GM18499 (cell line): Measurements from ENCODE around the gene TXLNA.

Experiments used
- ATAC-seq: cut with Tn5 transposase; IDR thresholded peaks from one replicate; pipeline ENCODE4 v1.9.1; 2021; ENCODE audit warnings: moderate number of reproducible peaks; ENCODE audit not compliant: insufficient read depth, unreplicated experiment

TXLNA gene

DNA sequence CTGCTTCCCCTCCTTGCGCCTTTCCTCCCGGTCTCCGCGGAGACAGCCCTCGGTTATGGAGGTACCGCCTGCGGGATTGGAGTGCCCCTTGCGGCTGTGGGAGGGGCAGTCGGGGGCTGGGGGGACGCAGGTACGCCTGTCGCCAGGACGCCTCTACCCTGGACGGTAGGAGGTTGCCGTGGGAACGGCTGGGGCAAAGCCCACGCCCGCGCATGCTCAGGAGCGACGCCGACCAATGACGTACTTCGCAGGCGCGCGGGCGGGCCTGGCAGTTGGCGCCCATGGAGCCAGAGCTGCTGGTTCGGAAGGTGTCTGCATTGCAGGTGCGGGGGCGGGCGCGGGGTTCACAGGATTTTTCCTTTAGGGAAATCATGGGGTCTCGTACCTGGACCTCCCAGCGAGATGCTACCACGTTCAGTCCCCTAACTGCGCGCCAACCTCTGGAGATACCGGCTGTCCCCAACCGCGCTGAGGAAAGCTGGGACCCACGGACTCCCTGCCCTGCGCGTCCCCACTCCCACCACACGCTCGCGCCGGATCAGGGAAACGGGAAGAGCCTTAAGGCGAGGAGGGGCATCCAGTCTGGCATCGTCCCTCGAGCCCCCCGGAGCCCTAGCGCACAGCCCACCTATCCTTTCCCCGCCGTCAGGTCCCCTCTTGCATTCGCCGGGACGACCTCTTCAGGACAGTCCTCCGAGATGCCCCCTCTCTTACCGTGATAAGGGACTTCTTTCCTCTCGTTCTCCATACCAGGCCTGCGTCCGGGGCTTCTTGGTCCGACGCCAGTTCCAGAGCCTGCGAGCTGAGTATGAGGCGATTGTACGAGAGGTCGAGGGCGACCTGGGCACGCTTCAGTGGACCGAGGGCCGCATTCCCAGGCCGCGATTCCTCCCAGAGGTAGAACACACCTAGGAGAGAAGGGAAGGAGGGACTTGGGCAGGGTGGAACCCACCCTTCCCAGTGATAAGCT lies 26.2 kb downstream of the TXLNA start, which contains the start of gene IQCC:
TSS of gene IQCC (plus strand) at position 271 of the 970 bp plus-strand sequence. CDS start at position 282, 11 bp downstream.
- ATAC-seq = no peak

DNA sequence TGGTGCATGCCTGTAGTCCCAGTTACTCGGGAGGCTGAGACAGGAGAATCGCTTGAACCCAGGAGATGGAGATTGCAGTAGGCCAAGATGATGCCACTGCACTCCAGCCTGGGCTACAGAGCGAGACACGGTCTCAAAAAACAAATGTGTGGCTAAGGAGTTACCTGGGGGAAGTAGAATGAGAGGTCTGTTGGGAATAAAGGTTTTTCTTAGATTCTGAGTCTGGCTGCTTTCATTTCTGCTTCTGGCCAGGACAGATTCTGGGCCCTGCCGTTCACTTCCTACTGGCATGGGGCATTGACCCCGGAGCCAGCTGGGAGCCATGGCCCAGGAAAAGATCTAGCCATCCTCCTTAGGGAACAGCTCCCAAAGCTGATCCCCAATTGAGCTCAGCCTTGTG lies 29.0 kb downstream of the TXLNA start:
- no peak for ATAC-seq

DNA sequence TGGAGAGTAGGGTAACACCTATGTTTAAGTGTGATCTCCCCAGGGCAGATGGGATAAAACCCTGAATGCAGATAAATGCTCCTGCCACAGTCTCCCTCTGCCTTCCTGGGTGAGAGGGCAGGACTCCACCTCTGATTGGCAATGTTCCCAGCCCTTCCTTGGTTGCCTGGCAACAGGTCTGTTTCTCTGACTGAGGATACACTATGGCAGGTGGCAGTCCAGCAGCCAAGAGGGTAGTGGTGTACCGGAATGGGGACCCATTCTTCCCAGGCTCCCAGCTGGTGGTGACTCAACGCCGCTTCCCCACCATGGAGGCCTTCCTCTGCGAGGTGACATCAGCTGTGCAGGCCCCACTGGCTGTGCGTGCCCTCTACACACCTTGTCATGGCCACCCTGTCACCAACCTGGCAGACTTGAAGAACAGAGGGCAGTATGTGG lies 29.4 kb downstream of the TXLNA start, which contains the start of gene DCDC2B:
TSS of gene DCDC2B (plus strand) at position 199 of the 438 bp plus-strand sequence. CDS start at position 204, 5 bp downstream.
- ATAC-seq = no peak

DNA sequence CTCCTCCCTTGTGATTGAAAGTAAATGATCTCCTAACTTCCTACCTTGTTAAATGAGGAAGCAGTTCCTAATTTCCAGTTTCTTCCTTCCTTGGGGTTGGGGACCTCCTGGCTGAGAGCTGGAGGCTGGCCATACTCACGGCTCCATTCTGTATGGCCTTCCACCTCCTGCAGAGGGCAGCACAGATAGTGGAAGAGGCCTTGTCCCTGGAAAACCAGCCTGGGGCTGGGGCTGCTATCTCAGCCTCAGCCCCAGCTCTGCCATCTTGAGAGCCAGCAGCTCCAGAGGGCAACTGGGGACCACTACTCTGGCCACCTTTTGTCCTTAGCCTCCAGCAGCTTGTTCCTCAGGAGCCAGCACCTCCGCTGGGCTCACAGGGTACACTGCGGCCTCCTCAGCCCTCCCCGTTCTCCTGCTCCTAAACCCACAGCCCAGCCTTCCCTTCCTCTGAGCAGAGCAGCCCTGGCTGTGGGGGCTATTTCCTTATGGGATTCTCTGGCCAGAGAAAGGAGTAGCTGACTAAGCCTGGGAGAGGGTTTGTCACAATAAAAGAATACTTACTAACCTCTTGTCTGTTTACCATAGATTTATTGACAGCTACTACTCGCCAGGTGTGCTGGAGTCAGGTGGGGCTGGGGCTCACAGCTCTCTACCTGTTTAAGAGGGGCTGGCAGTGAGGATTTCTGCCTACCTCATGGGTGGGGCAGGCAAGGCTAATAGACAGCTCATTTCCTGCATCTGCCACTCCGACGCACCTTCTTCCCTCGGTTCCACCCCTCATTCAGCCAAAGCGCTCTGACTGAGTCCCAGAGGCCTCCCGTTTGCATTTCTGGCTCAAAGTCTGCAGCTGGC lies 36.4 kb downstream of the TXLNA start:
- no peak for ATAC-seq

DNA sequence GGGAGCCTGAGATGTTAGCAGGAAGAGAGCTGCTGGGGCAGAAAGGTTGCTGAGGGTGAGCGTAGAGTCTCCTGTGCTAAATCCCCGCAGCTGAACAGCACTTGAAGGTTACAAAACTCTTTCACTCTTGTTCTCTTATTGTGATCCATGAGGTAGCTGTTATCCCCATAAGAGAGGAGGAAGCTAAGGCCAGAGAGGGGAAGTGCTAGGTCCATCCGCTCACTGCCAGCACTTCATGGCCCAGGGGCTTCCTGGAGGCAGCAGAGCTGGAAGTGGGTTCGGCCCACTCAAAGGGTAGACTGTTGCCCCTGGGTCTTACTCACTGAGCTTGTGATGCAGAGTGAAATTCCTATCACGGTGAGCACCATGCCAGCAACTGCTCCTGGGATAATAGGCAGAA lies 37.1 kb downstream of the TXLNA start:
- no peak for ATAC-seq

DNA sequence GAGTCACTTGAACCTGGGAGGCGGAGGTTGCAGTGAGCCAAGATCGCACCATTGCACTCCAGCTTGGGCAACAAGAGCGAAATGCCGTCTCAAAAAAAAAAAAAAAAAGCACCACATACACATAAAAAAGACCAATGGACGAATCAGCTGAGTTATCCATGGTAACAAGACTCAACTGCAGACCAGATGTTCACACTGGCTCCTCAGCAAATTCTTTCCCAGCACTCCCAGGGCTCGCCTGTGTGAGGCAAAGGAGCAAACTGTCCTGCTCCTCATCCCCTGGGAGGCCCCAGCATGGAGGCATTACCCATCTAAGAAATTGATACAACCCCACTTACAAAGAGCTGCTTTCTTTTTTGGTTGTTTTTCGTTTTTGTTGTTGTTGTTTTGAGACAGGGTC lies 39.5 kb downstream of the TXLNA start:
- no peak for ATAC-seq

DNA sequence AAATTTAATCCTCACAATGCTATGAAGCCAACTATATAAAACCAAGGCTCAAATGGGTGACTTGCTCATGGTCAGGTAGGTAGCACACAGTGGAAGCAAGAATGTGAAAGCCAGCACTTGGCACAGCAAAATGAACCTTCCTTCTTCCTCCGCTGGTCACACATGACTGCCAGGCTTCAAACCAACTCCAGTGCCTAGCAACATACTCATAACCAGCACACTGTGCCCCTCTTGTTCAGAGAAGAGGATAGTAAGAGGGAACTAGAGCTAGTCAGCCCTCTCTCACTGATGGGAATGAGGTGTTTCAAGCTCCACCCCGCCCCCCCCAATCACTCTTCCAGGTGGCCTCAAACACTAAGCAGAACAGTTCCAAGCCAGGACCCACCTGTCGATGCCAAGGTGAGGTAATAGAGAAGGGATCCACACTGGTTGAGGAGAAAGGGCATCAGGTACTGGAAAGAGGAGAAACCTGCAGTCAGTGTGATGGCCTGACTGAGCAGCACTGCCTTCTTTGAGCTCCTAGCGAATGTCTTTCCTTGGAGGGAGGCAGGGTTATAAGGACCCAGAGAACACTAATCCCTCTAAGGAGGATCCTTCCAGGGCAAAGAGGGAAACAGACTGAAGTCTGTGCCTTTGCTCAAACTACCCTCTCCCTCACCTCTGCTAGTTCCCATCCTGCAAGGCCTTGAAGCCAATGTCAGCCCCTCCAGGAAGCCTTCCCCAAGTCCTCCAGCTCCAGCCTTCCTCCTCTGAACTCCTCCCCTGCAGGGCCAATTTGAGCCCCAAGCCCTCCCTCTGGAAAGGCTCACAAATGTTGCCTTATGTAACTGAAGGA lies 41.5 kb downstream of the TXLNA start:
- no peak for ATAC-seq

DNA sequence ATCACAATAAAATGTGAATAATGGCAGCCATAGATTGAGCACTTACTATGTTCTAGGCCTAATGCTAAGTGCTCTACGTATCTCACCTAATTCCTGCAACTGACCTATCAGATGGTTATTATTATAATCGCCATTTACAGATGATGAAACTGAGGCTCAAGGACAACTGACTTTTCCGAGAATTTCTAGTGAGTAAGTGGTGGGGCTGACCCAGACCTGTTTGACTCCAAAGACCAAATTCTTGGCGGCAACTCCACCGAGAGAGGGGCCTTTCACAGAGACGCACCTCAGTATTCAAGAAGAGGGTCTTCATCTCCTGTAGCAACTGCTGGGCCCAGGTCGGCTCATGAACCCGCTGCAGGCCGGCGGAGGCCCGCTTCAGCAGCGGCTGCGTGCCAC lies 42.1 kb downstream of the TXLNA start:
- no peak for ATAC-seq

DNA sequence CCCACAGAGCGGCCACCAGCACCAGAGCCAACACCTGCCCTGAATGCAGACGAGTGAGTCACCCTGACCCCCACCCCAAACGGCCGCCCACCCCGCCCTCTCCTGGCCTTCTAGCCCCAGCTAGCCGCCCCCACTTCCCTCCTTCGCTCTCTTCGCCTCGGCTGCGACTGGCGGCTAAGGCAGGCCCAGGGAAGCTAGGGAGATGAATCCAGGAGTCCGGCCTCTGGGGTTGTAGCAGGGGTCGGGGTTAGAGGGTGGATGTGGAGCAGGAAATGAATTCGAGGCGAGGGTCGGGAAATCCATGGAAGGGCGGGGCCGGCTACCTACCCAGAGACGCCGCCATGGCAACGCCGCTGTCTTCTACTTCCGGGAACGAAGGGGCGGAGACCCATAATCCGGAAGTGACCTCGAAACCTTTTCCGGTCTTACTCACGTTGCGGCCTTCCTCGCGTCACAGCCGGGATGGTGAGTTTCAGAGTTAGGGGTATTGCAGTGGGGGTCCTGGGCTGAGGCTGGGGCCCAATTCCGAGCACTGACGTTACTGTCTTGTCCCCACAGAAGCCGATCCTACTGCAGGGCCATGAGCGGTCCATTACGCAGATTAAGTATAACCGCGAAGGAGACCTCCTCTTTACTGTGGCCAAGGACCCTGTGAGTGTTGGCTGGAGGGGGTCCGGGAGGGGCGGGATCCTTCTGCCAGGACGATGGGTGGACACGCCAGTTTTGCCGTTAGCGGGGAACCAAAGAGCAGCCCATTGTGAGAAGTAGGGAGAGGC lies 42.7 kb downstream of the TXLNA start, which contains the start of the genes EIF3I and TMEM234:
TSS of gene EIF3I (plus strand) at position 428 of the 776 bp plus-strand sequence. CDS start at position 463, 35 bp downstream.
TSS of gene TMEM234 (minus strand) at position 374 of the 776 bp plus-strand sequence. CDS start at position 343, 31 bp downstream.
- ATAC-seq = no peak

DNA sequence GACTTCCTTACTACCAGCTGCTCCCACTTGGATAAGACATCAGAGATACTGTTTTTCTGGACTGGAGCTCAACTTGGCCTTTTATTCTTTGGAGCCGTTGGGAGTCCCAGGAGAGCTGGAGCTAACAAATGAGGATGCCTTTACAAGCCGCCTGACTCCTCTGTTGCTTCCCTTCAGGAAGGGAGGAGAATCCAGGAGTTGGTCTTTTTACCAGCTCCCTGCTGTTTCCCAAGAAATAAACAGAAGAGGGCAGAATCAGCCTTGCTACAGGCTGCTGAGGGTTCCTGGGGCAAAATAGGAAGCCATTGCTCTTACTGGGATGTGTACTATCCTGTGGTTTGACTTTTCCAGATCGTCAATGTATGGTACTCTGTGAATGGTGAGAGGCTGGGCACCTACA lies 44.2 kb downstream of the TXLNA start:
- ATAC-seq = no peak

DNA sequence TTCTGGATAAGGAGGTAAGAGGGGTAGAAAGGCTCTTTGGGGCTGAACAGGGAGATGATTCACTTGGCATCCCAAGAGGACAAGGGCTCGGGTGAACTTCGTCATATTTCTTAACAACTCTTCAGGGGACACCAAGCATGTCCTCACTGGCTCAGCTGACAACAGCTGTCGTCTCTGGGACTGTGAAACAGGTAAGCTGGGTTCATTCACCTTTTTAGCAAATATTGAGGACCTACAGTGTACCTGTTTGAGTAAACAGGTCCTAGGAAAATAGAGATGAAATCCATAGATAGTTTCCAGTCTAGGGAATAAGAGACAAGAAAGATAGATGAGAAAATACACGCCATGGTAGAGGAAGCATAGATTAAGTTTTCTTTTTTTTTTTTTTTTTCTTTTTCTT lies 44.8 kb downstream of the TXLNA start:
- ATAC-seq = no peak

DNA sequence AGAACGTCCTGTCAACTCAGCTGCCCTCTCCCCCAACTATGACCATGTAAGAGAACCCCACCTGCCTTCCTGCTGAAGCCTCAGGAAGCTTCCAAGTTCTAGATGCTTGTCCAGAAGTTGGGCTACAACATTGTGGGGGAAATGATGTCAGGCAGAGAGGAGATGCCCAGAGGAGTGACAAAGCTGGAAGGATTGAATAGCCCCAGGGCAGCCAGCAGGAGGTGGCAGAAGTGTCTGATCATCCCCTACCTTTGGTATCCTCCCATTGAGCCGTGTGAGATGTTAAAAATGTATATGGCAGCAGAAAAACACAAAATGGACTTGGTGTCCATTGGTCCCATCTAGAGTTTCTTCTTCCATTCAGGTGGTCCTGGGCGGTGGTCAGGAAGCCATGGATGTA lies 49.3 kb downstream of the TXLNA start:
- ATAC-seq = no peak

DNA sequence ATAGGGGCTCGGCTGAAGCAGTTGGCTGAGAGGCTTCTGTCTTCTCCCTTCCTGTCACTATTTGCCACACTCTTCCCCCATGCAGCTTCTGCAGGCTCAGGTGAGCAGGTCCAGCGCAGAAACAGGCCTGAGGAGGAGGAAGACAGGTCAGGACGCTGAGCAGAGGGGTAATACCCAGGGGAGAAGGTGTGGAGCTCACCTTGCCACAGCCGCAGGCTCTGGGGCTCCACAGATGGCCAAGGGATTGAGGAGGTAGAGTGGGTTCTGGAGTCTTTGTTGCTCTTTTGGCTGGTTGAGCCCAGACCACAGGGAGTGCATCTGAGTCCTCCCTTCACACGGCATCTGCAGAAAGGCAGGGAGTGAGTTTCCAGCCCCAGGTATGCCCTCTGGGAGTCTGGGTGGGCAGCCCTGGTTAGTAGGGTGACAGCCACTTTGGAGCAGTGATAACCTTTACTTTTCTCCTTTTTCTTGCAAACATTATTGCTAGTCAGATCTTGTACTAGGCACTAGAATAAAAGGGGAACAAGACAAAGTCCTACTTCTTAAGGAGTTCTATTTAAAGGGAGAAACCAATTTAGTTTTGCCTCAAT lies 52.5 kb downstream of the TXLNA start:
- no peak for ATAC-seq

DNA sequence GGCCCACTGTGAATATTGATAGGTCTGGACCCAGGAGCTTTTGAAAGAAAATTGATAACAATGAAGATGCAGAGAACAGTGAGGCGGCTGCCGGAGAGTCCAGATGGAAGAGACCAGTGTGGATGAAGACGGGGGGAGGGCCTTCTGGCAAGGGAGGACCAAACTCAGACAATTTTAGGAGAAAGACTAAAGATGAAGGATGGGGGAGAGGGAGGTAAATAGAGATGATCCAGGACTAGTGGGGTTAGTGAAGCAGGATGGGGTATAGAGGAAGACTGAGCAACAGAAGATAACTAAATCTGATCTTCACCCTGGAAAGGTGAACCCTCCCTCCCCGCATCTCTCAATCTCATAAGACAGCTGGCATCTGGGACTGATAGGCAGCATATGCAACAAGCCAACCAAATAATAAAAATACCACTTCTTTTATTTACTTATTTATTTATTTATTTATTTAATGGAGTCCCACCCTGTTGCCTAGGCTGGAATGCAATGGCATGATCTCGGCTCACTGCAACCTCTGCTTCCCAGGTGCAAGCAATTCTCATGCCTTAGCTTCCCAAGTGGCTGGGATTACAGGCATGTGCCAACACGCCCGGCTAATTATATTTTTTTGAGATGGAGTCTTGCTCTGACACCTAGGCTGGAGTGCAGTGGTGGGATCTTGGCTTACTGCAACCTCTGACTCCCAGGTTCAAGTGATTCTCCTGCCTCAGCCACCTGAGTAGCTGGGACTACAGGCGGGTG lies 53.3 kb downstream of the TXLNA start:
- ATAC-seq = no peak

DNA sequence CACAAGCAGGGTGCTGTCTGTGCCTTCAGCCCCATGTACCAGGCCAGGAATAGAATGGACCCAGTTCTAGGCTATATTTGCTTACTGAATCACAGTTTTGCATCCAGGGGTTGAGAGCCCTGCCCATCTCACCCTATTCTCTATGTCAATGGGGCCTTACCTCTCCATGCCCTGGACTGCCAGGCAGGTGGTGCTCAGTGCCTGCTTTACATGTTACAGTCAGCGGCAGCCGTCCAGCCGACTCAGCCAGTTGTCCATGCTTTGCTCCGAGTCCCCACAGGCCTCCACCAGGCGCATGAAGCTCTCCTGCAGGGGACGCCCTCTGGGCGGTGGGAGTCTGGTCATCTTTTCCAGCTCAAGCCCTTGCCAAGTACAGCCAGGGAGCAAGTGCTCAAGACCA lies 55.3 kb downstream of the TXLNA start:
- no peak for ATAC-seq

DNA sequence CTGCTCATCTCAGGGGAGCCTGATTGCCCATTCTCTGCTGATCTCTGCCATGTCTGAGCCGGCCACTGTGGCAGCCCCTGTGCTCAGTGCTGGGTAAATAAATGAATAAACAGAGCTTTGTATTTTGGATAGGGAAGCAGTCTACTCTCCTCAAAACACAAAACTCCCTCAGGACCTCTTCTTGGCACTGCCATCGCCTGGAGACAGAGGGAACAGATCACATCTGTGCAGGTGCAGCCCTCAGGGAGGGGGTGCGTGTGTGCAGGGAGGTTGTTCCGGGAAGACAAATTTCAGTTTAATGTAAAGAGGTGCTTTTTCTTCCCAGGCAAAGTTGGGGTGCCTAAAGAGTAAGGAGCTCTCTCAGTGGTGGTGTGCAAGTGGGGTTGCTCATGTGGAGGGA lies 59.9 kb downstream of the TXLNA start:
- ATAC-seq = no peak

DNA sequence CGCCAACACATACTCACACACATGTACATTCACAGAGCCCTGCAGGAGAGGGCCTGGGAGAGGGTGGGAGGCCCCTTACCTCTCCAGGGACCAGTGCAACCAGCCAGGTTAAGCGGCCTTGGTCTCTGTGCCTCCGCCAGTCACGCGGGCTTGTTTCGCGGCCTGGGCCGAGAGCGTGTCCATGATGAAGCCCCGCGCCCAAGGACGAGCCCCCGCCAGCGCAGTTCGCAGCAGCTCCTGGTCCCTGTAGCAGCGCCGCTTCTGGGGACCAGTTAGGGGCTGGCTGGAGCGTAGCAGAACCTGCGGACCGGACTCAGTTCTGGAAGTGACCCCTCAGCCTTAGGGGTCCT lies 60.3 kb downstream of the TXLNA start:
- no peak for ATAC-seq
